H9 (cell line): Measurements from ENCODE around the gene STAP2. TPM values are rescaled to one million over a fixed set of nuclear protein-coding genes. Genes with fewer than 3 reads are reported as not detected.

Experiments
- DNase-seq: peaks from one replicate; pipeline ENCODE4 v3.0.0-alpha.2; 2017
- H2AFZ ChIP-seq: one replicate; pipeline ENCODE4 v1.6.1; 2013; ENCODE audit warnings: mild to moderate bottlenecking, low read length, control low read depth, moderate library complexity
- H2AK5ac ChIP-seq: 2 replicates; pipeline ENCODE4 v1.6.1; 2013; ENCODE audit warnings: low read length, control low read depth, mixed read lengths; ENCODE audit not compliant: insufficient read length
- H2BK120ac ChIP-seq: one replicate; pipeline ENCODE4 v1.6.1; 2013; ENCODE audit warnings: low read depth, mild to moderate bottlenecking, low read length, control low read depth, inconsistent platforms; ENCODE audit not compliant: poor library complexity, severe bottlenecking
- H2BK12ac ChIP-seq: 2 replicates; pipeline ENCODE4 v1.6.1; 2013; ENCODE audit warnings: low read length, control low read depth, mixed read lengths, low read depth; ENCODE audit not compliant: insufficient read length
- H2BK15ac ChIP-seq: 2 replicates; pipeline ENCODE4 v1.6.1; 2013; ENCODE audit warnings: low read depth, low read length, control low read depth
- H2BK20ac ChIP-seq: one replicate; pipeline ENCODE4 v1.6.1; 2013; ENCODE audit warnings: low read depth, mild to moderate bottlenecking, low read length, control low read depth, inconsistent platforms; ENCODE audit not compliant: poor library complexity, severe bottlenecking
- H2BK5ac ChIP-seq: 2 replicates; pipeline ENCODE4 v1.6.1; 2013; ENCODE audit warnings: low read length, control low read depth, mixed read lengths; ENCODE audit not compliant: insufficient read length
- H3K14ac ChIP-seq: 2 replicates; pipeline ENCODE4 v1.6.1; 2013; ENCODE audit warnings: low read length, control low read depth; ENCODE audit not compliant: insufficient read depth
- H3K18ac ChIP-seq: 2 replicates; pipeline ENCODE4 v1.6.1; 2013; ENCODE audit warnings: low read depth, mild to moderate bottlenecking, mixed read lengths, low read length, control low read depth; ENCODE audit not compliant: insufficient read length
- H3K23ac ChIP-seq: 2 replicates; pipeline ENCODE4 v1.6.1; 2013; ENCODE audit warnings: low read length, control low read depth, mixed read lengths, low read depth; ENCODE audit not compliant: insufficient read length
- H3K23me2 ChIP-seq: 2 replicates; pipeline ENCODE4 v1.6.1; 2013; ENCODE audit warnings: low read depth, mild to moderate bottlenecking, mixed read lengths, low read length, control low read depth; ENCODE audit not compliant: insufficient read length, poor library complexity, severe bottlenecking
- H3K27ac ChIP-seq: 2 replicates; pipeline ENCODE4 v1.5.1; 2013; ENCODE audit warnings: low read length, control low read depth, mixed read lengths, low read depth; ENCODE audit not compliant: insufficient read length
- H3K27me3 ChIP-seq: 2 replicates; pipeline ENCODE4 v1.6.1; 2013; ENCODE audit warnings: low read length, control low read depth, inconsistent platforms; ENCODE audit not compliant: insufficient read depth
- H3K4ac ChIP-seq: 2 replicates; pipeline ENCODE4 v1.6.1; 2013; ENCODE audit warnings: low read depth, mild to moderate bottlenecking, control low read depth, inconsistent platforms, low read length, moderate library complexity
- H3K4me1 ChIP-seq: 2 replicates; pipeline ENCODE4 v1.6.1; 2013; ENCODE audit warnings: low read length, control low read depth, inconsistent platforms; ENCODE audit not compliant: insufficient read depth
- H3K4me2 ChIP-seq: 2 replicates; pipeline ENCODE4 v1.6.1; 2013; ENCODE audit warnings: low read length, control low read depth, mixed read lengths; ENCODE audit not compliant: insufficient read length, insufficient read depth
- H3K56ac ChIP-seq: 2 replicates; pipeline ENCODE4 v1.6.1; 2013; ENCODE audit warnings: low read depth, mild to moderate bottlenecking, mixed read lengths, low read length, control low read depth; ENCODE audit not compliant: insufficient read length
- H3K79me1 ChIP-seq: 2 replicates; pipeline ENCODE4 v1.6.1; 2013; ENCODE audit warnings: low read depth, mild to moderate bottlenecking, moderate library complexity, low read length, control low read depth, inconsistent platforms; ENCODE audit not compliant: insufficient read depth, poor library complexity, severe bottlenecking
- H3K79me2 ChIP-seq: 2 replicates; pipeline ENCODE4 v1.6.1; 2013; ENCODE audit warnings: low read length, control low read depth, inconsistent platforms; ENCODE audit not compliant: insufficient read depth
- H3K9ac ChIP-seq: 2 replicates; pipeline ENCODE4 v1.6.1; 2013; ENCODE audit warnings: low read length, control low read depth, mixed read lengths; ENCODE audit not compliant: insufficient read length; ENCODE audit errors: extremely low read depth
- H3K9me3 ChIP-seq: one replicate; pipeline ENCODE4 v1.6.1; 2013; ENCODE audit warnings: low read depth, low read length, inconsistent platforms; ENCODE audit not compliant: control insufficient read depth
- H3T11ph ChIP-seq: one replicate; pipeline ENCODE4 v1.6.1; 2013; ENCODE audit warnings: mild to moderate bottlenecking, low read length, control low read depth, inconsistent platforms
- H4K20me1 ChIP-seq: one replicate; pipeline ENCODE4 v1.6.1; 2013; ENCODE audit not compliant: control insufficient read depth, insufficient read length, insufficient read depth
- H4K5ac ChIP-seq: 2 replicates; pipeline ENCODE4 v1.6.1; 2013; ENCODE audit warnings: low read depth, mild to moderate bottlenecking, mixed read lengths, low read length, control low read depth; ENCODE audit not compliant: insufficient read length
- H4K8ac ChIP-seq: replicated peaks from 2 replicates; pipeline ENCODE4 v1.6.1; 2013; ENCODE audit warnings: low read length, control low read depth, mixed read lengths, low read depth; ENCODE audit not compliant: insufficient read length
- H4K91ac ChIP-seq: 2 replicates; pipeline ENCODE4 v1.6.1; 2013; ENCODE audit warnings: low read depth, mild to moderate bottlenecking, moderate library complexity, mixed read lengths, low read length, control low read depth; ENCODE audit not compliant: insufficient read length
- H3K27ac Mint-ChIP-seq, 3 experiments: 2 replicates in 2 of 3; 3 replicates in 1 of 3; pipeline ENCODE4 v1.8.0; 2020 to 2021; ENCODE audit warnings: mixed read lengths in 3 of 3, mild to moderate bottlenecking in 1 of 3, moderate library complexity in 1 of 3
- H3K27me3 Mint-ChIP-seq: 2 replicates; pipeline ENCODE4 v1.8.0; 2021; ENCODE audit warnings: low read depth, mild to moderate bottlenecking, moderate library complexity, mixed read lengths
- H3K36me3 Mint-ChIP-seq, 3 experiments: 2 replicates in 2 of 3; 3 replicates in 1 of 3; pipeline ENCODE4 v1.8.0; 2020 to 2021; ENCODE audit warnings: low read depth in 3 of 3, mixed read lengths in 3 of 3; ENCODE audit not compliant: insufficient read depth in 1 of 3
- H3K4me1 Mint-ChIP-seq, 2 experiments: 2 replicates each; pipeline ENCODE4 v1.8.0; 2020; ENCODE audit warnings: mixed read lengths in 2 of 2
- H3K4me3 Mint-ChIP-seq, 2 experiments: 2 replicates in 1 of 2; 3 replicates in 1 of 2; pipeline ENCODE4 v1.8.0; 2020 to 2021; ENCODE audit warnings: mild to moderate bottlenecking in 2 of 2, mixed read lengths in 2 of 2, moderate library complexity in 1 of 2
- H3K9me3 Mint-ChIP-seq, 2 experiments: 2 replicates in 1 of 2; 3 replicates in 1 of 2; pipeline ENCODE4 v1.8.0; 2020; ENCODE audit warnings: mild to moderate bottlenecking in 2 of 2, mixed read lengths in 2 of 2, moderate library complexity in 1 of 2
- WGBS: extraction: QIAGEN DNeasy Blood & Tissue Kit; methylation state at CpG from one replicate; pipeline ENCODE4 v1.1.7; 2013; ENCODE audit warnings: missing lambda C conversion rate, low lambda C conversion rate, mixed read lengths; ENCODE audit not compliant: insufficient read length; ENCODE audit errors: extremely low coverage; 5-methylcytosine and 5-hydroxymethylcytosine counted together
- total RNA-seq: library from RNA; stranded (reverse); gene quantifications from 2 replicates; pipeline ENCODE4 v1.2.1, GENCODE V29; 2021
- TF ChIP-seq, protein P1 (sequence below): fragments of 200-600 bp; sonication (generic); conservative IDR thresholded peaks from 3 replicates; pipeline ENCODE4 v1.8.0; 2021; ENCODE audit warnings: antibody characterized with exemption, mild to moderate bottlenecking

The STAP2 gene
- total RNA-seq, 1 experiment from 2014 or later, result 20.2 TPM

DNA sequence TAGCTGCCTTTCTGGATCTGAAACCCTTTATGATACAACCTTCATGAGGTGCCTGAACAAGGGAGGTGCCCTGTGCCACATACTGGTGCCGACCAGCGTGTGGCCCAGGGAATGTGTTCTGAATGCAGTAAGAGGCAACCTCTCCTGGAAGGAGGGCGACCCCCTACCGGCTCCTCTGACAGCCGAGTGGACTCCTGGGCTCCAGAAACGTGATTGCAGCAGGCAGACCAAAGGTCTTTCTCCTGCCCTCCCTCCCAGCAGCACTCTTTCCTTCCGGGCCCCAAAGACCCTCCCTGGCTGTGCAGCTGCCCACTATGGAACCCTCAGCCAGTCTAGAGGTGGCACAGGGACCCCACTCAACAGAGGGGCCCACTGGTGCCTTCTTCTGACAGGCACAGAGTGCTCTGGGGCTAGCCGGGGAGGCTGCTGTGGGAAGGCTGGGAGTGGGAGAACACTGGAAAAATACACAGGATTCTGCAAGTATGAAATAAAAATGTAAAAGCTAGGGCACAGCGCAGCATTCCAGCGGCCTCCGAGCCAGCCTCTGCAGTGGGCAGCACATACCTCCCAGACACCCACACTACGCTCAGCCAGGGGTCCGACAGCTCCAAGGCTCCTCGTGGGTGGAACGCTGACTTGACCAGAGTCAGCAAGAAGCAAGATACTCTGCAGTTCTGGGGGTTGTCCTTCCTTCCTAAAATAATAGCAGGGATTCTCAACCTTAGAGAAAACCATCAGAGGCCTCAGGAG, 46.8 kb upstream of the STAP2 start:
- peaks cover 12 to 28% of the 10 kb centered on the region in 2 experiments for H3K4me1 Mint-ChIP-seq
- no peak overlapping the region for H3K14ac ChIP-seq
- no peak overlapping the region for H2AK5ac ChIP-seq
- peaks cover 3 to 14% (median 5%) of the 10 kb centered on the region in 3 experiments; a peak in 5 of 7 replicates for H3K36me3 Mint-ChIP-seq
- H2BK5ac ChIP-seq, result no peak overlapping the region
- no peaks in the 10 kb centered on the region; the same call in 1 of the 2 replicates for H3K4me1 ChIP-seq
- H4K5ac ChIP-seq, result no peak overlapping the region
- H2AFZ ChIP-seq, result no peak overlapping the region
- H3K27me3 ChIP-seq, result no peaks in the 10 kb centered on the region
- H4K20me1 ChIP-seq, result no peaks in the 10 kb centered on the region
- H4K91ac ChIP-seq, result no peak overlapping the region
- H3K9me3 ChIP-seq, result no peaks in the 10 kb centered on the region
- H2BK15ac ChIP-seq, result no peak overlapping the region
- H3K4me3 Mint-ChIP-seq, result no peak overlapping the region
- no peak overlapping the region for H2BK12ac ChIP-seq
- H3K23ac ChIP-seq, result no peak overlapping the region
- H3K4ac ChIP-seq, result no peak overlapping the region
- H4K8ac ChIP-seq, result no peak overlapping the region
- H3K18ac ChIP-seq, result no peak overlapping the region
- no peaks in the 10 kb centered on the region for H3K23me2 ChIP-seq
- H3T11ph ChIP-seq, result no peak overlapping the region
- H3K79me2 ChIP-seq, result peaks cover 12% of the 10 kb centered on the region; the same call in 1 of the 2 replicates
- WGBS, result no CpG with 5 or more reads among the region's 15 CpGs
- H3K27ac ChIP-seq, result no peak overlapping the region
- no peaks in the 10 kb centered on the region for H3K9me3 Mint-ChIP-seq
- no peaks in the 10 kb centered on the region for H3K79me1 ChIP-seq
- no peak overlapping the region for H3K4me2 ChIP-seq
- no peak overlapping the region for H3K9ac ChIP-seq
- no peak overlapping the region for H2BK120ac ChIP-seq
- H3K56ac ChIP-seq, result no peak overlapping the region
- no peak overlapping the region for H2BK20ac ChIP-seq
- H3K27ac Mint-ChIP-seq, result no peak overlapping the region; a peak in 1 of 7 replicates
- no peak for DNase-seq
- TF ChIP-seq, protein P1, sequence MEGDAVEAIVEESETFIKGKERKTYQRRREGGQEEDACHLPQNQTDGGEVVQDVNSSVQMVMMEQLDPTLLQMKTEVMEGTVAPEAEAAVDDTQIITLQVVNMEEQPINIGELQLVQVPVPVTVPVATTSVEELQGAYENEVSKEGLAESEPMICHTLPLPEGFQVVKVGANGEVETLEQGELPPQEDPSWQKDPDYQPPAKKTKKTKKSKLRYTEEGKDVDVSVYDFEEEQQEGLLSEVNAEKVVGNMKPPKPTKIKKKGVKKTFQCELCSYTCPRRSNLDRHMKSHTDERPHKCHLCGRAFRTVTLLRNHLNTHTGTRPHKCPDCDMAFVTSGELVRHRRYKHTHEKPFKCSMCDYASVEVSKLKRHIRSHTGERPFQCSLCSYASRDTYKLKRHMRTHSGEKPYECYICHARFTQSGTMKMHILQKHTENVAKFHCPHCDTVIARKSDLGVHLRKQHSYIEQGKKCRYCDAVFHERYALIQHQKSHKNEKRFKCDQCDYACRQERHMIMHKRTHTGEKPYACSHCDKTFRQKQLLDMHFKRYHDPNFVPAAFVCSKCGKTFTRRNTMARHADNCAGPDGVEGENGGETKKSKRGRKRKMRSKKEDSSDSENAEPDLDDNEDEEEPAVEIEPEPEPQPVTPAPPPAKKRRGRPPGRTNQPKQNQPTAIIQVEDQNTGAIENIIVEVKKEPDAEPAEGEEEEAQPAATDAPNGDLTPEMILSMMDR, result no peak
- no peaks in the 10 kb centered on the region for H3K27me3 Mint-ChIP-seq
